ENCODE data around the gene PUS7.

PUS7 gene

GRCh38 chr7:105487579-105488571, 34.2 kb downstream of the PUS7 start:
- peak; percentile 87 for DNase-seq
- TF ChIP-seq CTCF (IDR thresholded peaks at IDR 0.05; ENCODE audit: low read depth, low read length, missing control alignments), result peak; percentile 53
- Histone ChIP-seq H3K36me3 (replicated peaks) (peaks cover 5% of the 10 kb centered on the region), H3K27ac (peak overlapping the region; percentile 89), H3K27me3 (replicated peaks) (no peaks in the 10 kb centered on the region), H3K4me3 (ENCODE audit: low read depth, low read length) (no peak overlapping the region)
- in situ Hi-C loops (cut with HindIII; ENCODE audit: low pct_ligation_motif_present, low sequenced_read_pairs), result no loop called here

- H3K36me3 ChIP-seq (replicated peaks), result peaks cover 6% of the 10 kb centered on the region
- in situ Hi-C loops (cut with HindIII; ENCODE audit: low pct_ligation_motif_present, low sequenced_read_pairs), result no loop called here
- no peak overlapping the region for H3K27ac ChIP-seq
- no peak for DNase-seq
- H3K4me3 ChIP-seq (ENCODE audit: low read depth, low read length), result no peak overlapping the region
- no peaks in the 10 kb centered on the region for H3K27me3 ChIP-seq (replicated peaks)
- TF ChIP-seq CTCF (IDR thresholded peaks at IDR 0.05; ENCODE audit: low read depth, low read length, missing control alignments), result no peak
Observed at GRCh38 chr7:105480931-105481330, 41.1 kb downstream of the PUS7 start.

- no peak for TF ChIP-seq CTCF (IDR thresholded peaks at IDR 0.05; ENCODE audit: low read depth, low read length, missing control alignments)
- Histone ChIP-seq H3K4me3 (ENCODE audit: low read depth, low read length) (no peak overlapping the region), H3K36me3 (replicated peaks) (peaks cover 6% of the 10 kb centered on the region), H3K27ac (no peak overlapping the region), H3K27me3 (replicated peaks) (no peaks in the 10 kb centered on the region)
- in situ Hi-C loops (cut with HindIII; ENCODE audit: low pct_ligation_motif_present, low sequenced_read_pairs), result no loop called here
- DNase-seq, result no peak
Observed at GRCh38 chr7:105478606-105479005, 43.5 kb downstream of the PUS7 start.

DNA sequence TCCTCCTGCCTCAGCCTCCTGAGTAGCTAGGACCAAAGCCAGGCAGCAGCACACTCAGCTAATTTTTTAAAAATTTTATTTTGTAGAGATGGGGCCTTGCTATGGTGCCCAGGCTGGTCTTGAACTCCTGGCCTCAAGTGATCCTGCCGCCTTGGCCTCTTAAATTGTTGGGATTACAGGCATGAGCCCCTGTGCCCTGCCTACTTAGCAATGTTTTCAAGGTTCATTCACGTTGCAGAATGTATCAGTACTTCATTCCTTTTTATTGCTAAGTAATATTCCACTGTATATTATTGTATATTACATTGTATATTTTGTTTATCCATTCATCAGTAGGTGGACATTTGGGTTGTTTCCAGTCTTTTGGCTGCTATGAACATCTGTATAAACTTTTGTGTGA, 44.2 kb downstream of the PUS7 start:
- Histone ChIP-seq H3K36me3 (replicated peaks) (peaks cover 6% of the 10 kb centered on the region), H3K4me3 (ENCODE audit: low read depth, low read length) (no peak overlapping the region), H3K27me3 (replicated peaks) (no peaks in the 10 kb centered on the region), H3K27ac (no peak overlapping the region)
- in situ Hi-C loops (cut with HindIII; ENCODE audit: low pct_ligation_motif_present, low sequenced_read_pairs), result no loop called here
- no peak for TF ChIP-seq CTCF (IDR thresholded peaks at IDR 0.05; ENCODE audit: low read depth, low read length, missing control alignments)
- no peak for DNase-seq

- in situ Hi-C loops (cut with HindIII; ENCODE audit: low pct_ligation_motif_present, low sequenced_read_pairs), result no loop called here
- H3K27me3 ChIP-seq (replicated peaks), result no peaks in the 10 kb centered on the region
- no peak overlapping the region for H3K4me3 ChIP-seq (ENCODE audit: low read depth, low read length)
- H3K36me3 ChIP-seq (replicated peaks), result peaks cover 2% of the 10 kb centered on the region
- no peak overlapping the region for H3K27ac ChIP-seq
- TF ChIP-seq CTCF (IDR thresholded peaks at IDR 0.05; ENCODE audit: low read depth, low read length, missing control alignments), result no peak
- no peak for DNase-seq
Observed at GRCh38 chr7:105474045-105474444, 48.0 kb downstream of the PUS7 start.
